ENCODE data around the gene GABRA4.
A peak's percentile ranks its signal among the peaks of the same experiment; 100 is the strongest.

GABRA4 gene

GRCh38 chr4:46979283-46979682 lies 14.1 kb downstream of the GABRA4 start:
- no peak for DNase-seq (ENCODE audit: low spot score)

- no peak for DNase-seq (ENCODE audit: low spot score)
These were observed 16.1 kb downstream of the GABRA4 start for GRCh38 chr4:46977245-46977644.

- DNase-seq (ENCODE audit: low spot score): no peak
These were observed 17.4 kb downstream of the GABRA4 start for GRCh38 chr4:46975812-46976553.

GRCh38 chr4:46974891-46975543 lies 18.4 kb downstream of the GABRA4 start:
- no peak for DNase-seq (ENCODE audit: low spot score)

GRCh38 chr4:46968847-46969246 lies 24.5 kb downstream of the GABRA4 start:
- DNase-seq (ENCODE audit: low spot score): no peak

GRCh38 chr4:46967631-46968030 lies 25.8 kb downstream of the GABRA4 start:
- DNase-seq (ENCODE audit: low spot score): no peak

GRCh38 chr4:46958742-46959488 lies 34.5 kb downstream of the GABRA4 start:
- no peak for DNase-seq (ENCODE audit: low spot score)

- DNase-seq (ENCODE audit: low spot score): no peak
These were observed 36.9 kb downstream of the GABRA4 start for GRCh38 chr4:46956451-46956850.

GRCh38 chr4:46955601-46956000 lies 37.8 kb downstream of the GABRA4 start:
- DNase-seq (ENCODE audit: low spot score): no peak

GRCh38 chr4:46954643-46955042 lies 38.7 kb downstream of the GABRA4 start:
- DNase-seq (ENCODE audit: low spot score): no peak

- no peak for DNase-seq (ENCODE audit: low spot score)
These were observed 39.8 kb downstream of the GABRA4 start for GRCh38 chr4:46953564-46953963.

GRCh38 chr4:46952451-46952850 lies 40.9 kb downstream of the GABRA4 start:
- no peak for DNase-seq (ENCODE audit: low spot score)

- DNase-seq (ENCODE audit: low spot score): no peak
These were observed 42.6 kb downstream of the GABRA4 start for GRCh38 chr4:46950826-46951225.

- no peak for DNase-seq (ENCODE audit: low spot score)
These were observed 43.6 kb downstream of the GABRA4 start for GRCh38 chr4:46949822-46950221.

- no peak for DNase-seq (ENCODE audit: low spot score)
These were observed 45.8 kb downstream of the GABRA4 start for GRCh38 chr4:46947541-46947940.

GRCh38 chr4:46946919-46947536 lies 46.4 kb downstream of the GABRA4 start:
- DNase-seq (ENCODE audit: low spot score): no peak

- no peak for DNase-seq (ENCODE audit: low spot score)
These were observed 48.3 kb downstream of the GABRA4 start for GRCh38 chr4:46945062-46945461.

- DNase-seq (ENCODE audit: low spot score): no peak
These were observed 49.0 kb downstream of the GABRA4 start for GRCh38 chr4:46944345-46944744.

- DNase-seq (ENCODE audit: low spot score): no peak
These were observed 55.9 kb downstream of the GABRA4 start for GRCh38 chr4:46937493-46937892.

GRCh38 chr4:46934726-46935125 lies 58.7 kb downstream of the GABRA4 start:
- no peak for DNase-seq (ENCODE audit: low spot score)

GRCh38 chr4:46933686-46934085 lies 59.7 kb downstream of the GABRA4 start:
- DNase-seq (ENCODE audit: low spot score): no peak

GRCh38 chr4:46931981-46932380 lies 61.4 kb downstream of the GABRA4 start:
- peak; percentile 1 for DNase-seq (ENCODE audit: low spot score)

GRCh38 chr4:46930891-46931290 lies 62.5 kb downstream of the GABRA4 start:
- no peak for DNase-seq (ENCODE audit: low spot score)
